KMS-11 (cell line): ENCODE results near the gene SLC7A4.

Experiments used
- H2AFZ ChIP-seq: fragments of 200-600 bp; sonication (generic); 2 replicates; pipeline ENCODE4 v1.6.1; 2016; ENCODE audit warnings: antibody characterized with exemption, mixed run types, low read depth
- H3K27ac ChIP-seq: fragments of 200-600 bp; sonication (generic); 2 replicates; pipeline ENCODE4 v1.6.1; 2016; ENCODE audit warnings: mild to moderate bottlenecking, mixed run types
- H3K27me3 ChIP-seq: fragments of 200-600 bp; sonication (generic); 2 replicates; pipeline ENCODE4 v1.6.1; 2017; ENCODE audit warnings: mild to moderate bottlenecking, low read depth, mixed run types, moderate library complexity; ENCODE audit not compliant: insufficient read depth
- H3K36me3 ChIP-seq: fragments of 200-600 bp; sonication (generic); 2 replicates; pipeline ENCODE4 v1.6.1; 2017; ENCODE audit warnings: mild to moderate bottlenecking, mixed run types; ENCODE audit not compliant: insufficient read depth
- H3K4me1 ChIP-seq: fragments of 200-600 bp; sonication (generic); 2 replicates; pipeline ENCODE4 v1.6.1; 2016; ENCODE audit warnings: mild to moderate bottlenecking, low read depth, mixed run types; ENCODE audit not compliant: poor library complexity, severe bottlenecking
- H3K4me2 ChIP-seq: fragments of 200-600 bp; sonication (generic); 2 replicates; pipeline ENCODE4 v1.7.0; 2016; ENCODE audit warnings: mild to moderate bottlenecking, mixed run types
- H3K4me3 ChIP-seq: fragments of 200-600 bp; sonication (generic); IDR thresholded peaks from 2 replicates; pipeline ENCODE4 v1.6.1; 2017; ENCODE audit warnings: low read depth, low read length, mixed read lengths; ENCODE audit not compliant: insufficient read depth
- H3K79me2 ChIP-seq: fragments of 200-600 bp; sonication (generic); 2 replicates; pipeline ENCODE4 v1.6.1; 2016; ENCODE audit warnings: low read depth, mixed run types; ENCODE audit not compliant: insufficient read depth
- H3K9ac ChIP-seq: fragments of 200-600 bp; sonication (generic); 2 replicates; pipeline ENCODE4 v1.6.1; 2016; ENCODE audit warnings: mild to moderate bottlenecking, mixed run types
- H4K20me1 ChIP-seq: fragments of 200-600 bp; sonication (generic); 2 replicates; pipeline ENCODE4 v1.6.1; 2016; ENCODE audit warnings: mild to moderate bottlenecking, mixed run types; ENCODE audit not compliant: insufficient read depth
- TF ChIP-seq, protein P1 (sequence below): fragments of 200-600 bp; sonication (generic); conservative IDR thresholded peaks from 2 replicates; pipeline ENCODE4 v1.6.1; 2017; ENCODE audit warnings: low read depth, mild to moderate bottlenecking, antibody characterized with exemption, low read length, moderate library complexity, mixed read lengths

Gene SLC7A4

DNA sequence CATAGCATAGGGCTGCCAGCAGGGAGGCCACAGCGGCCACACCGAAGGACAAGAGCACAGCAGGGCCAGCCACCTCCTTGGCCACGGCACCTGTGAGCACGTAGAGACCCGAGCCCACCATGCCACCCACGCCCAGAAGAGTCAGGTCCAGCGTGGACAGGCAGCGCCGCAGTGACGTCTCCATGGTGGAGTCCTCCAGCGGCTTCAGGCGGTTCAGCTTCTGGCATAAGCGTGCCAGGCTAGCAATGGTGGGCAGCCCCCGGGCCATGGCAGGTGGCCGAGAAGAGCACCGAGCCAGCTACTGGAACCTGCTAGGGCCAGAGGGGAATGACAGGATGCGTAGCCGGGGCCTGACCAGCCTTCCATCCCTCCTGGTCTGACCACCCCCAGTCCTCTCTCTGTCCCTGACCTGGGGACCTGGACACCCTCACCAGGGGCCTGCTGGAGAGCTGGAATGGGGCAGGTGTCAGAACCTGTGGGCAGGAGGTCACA is 770 bp downstream of the SLC7A4 start:
- TF ChIP-seq, protein P1, sequence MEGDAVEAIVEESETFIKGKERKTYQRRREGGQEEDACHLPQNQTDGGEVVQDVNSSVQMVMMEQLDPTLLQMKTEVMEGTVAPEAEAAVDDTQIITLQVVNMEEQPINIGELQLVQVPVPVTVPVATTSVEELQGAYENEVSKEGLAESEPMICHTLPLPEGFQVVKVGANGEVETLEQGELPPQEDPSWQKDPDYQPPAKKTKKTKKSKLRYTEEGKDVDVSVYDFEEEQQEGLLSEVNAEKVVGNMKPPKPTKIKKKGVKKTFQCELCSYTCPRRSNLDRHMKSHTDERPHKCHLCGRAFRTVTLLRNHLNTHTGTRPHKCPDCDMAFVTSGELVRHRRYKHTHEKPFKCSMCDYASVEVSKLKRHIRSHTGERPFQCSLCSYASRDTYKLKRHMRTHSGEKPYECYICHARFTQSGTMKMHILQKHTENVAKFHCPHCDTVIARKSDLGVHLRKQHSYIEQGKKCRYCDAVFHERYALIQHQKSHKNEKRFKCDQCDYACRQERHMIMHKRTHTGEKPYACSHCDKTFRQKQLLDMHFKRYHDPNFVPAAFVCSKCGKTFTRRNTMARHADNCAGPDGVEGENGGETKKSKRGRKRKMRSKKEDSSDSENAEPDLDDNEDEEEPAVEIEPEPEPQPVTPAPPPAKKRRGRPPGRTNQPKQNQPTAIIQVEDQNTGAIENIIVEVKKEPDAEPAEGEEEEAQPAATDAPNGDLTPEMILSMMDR = no peak
- no peak overlapping the region for H3K4me3 ChIP-seq
- H3K36me3 ChIP-seq = no peaks in the 10 kb centered on the region
- H3K4me2 ChIP-seq = no peak overlapping the region
- no peaks in the 10 kb centered on the region for H3K79me2 ChIP-seq
- H2AFZ ChIP-seq = no peak overlapping the region
- no peaks in the 10 kb centered on the region for H4K20me1 ChIP-seq
- no peak overlapping the region for H3K9ac ChIP-seq
- no peaks in the 10 kb centered on the region for H3K4me1 ChIP-seq
- peaks cover 3% of the 10 kb centered on the region; the same call in 1 of the 2 replicates for H3K27me3 ChIP-seq
- H3K27ac ChIP-seq = no peak overlapping the region

DNA sequence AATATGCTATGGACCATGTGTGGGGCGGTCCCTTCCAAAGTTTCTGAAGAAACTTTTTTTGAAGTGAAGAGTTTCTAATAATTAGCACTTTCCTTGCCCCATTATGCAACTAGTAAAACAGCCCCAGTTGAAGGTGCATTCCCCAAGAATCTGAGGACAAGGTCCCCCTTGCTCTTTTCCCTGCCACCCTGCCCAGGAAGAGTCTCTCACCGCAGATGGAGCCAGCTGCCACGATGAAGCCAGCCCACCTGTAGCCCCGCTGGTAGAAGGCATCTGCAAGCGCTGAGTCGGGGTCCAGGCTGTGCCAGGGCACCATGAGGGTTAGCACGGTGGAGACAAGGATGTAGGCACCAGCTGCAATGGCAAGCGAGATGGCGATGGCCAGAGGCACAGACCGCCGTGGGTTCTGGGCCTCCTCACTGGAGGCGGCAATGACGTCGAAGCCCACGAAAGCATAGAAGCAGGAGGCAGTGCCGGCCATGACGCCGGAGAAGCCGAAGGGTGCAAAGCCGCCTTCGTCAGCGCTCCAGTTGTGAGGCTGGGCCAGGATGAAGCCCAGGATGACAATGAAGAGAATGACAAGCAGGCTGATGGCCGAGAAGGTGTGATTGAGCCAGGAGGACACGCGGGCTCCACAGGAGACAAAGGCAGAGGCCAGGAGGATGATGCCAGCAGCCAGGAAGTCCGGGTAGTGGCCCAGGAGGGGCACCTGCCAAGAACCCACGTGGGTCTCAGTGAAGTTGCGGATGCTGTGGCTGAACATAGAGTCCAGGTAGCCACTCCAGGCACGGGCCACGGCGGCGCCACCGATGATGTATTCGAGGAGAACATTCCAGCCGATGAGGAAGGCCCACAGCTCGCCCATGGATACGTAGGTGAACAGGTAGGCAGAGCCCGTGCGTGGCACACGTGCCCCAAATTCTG is 1.5 kb downstream of the SLC7A4 start:
- Histone ChIP-seq H2AFZ (no peak overlapping the region), H3K36me3 (no peaks in the 10 kb centered on the region), H3K4me3 (no peak overlapping the region), H3K27me3 (peaks cover 3% of the 10 kb centered on the region; the same call in 1 of the 2 replicates), H3K9ac (no peak overlapping the region), H3K27ac (no peak overlapping the region), H3K79me2 (no peaks in the 10 kb centered on the region), H4K20me1 (no peaks in the 10 kb centered on the region), H3K4me1 (no peaks in the 10 kb centered on the region), H3K4me2 (no peak overlapping the region)
- TF ChIP-seq, protein P1 = no peak

DNA sequence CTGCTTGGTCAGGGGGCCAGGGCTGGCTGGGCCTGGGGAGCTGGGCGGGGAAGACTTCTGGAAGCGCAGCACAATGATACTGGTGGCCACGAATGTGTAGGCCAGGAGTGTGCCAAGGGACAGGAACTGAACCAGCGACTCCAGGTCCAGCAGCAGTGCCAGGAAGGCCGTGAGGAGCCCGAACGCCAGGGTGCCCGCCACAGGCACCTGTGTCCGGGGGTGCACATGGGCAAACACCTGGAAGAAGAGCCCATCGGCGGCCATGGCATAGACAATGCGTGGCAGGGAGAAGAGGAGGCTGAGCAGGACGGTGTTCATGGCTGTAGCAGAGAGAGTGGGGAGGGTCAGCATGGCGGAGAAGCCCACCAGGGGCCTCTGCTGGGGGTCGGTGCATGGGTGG is 2.3 kb downstream of the SLC7A4 start:
- Histone ChIP-seq H3K79me2 (no peaks in the 10 kb centered on the region), H3K27ac (no peak overlapping the region), H3K9ac (no peak overlapping the region), H3K36me3 (no peaks in the 10 kb centered on the region), H2AFZ (no peak overlapping the region), H3K27me3 (peaks cover 3% of the 10 kb centered on the region; the same call in 1 of the 2 replicates), H3K4me2 (no peak overlapping the region), H4K20me1 (no peaks in the 10 kb centered on the region), H3K4me3 (no peak overlapping the region), H3K4me1 (no peaks in the 10 kb centered on the region)
- TF ChIP-seq, protein P1 = no peak

DNA sequence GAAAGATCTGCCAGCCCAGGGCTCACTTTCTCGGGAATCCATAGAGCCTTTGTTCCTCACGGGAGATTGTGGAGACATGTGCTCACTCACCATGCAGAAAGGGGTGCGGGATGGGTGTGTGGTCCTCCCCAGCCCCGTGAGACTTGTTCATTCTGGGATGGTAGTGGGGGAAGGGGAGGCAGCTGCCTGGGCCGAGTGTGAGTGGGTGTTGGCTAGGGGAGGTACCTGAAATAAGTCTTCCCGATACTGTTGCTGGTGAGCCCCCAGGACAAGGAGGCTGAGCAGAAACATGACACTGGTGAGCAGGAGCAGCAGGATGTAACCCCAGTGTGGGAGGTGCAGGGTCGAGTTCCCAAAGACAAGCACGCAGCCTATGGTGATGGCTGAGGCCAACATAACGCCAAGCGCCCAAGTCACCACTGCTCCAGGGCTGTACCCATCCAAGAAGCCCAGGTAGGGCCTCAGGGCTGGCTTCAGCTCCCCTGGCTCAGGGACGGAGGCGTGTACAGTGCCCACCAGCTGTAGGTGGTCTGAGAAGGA is 2.8 kb downstream of the SLC7A4 start:
- Histone ChIP-seq H3K27ac (no peak overlapping the region), H3K36me3 (no peaks in the 10 kb centered on the region), H4K20me1 (no peaks in the 10 kb centered on the region), H3K4me1 (no peaks in the 10 kb centered on the region), H3K9ac (no peak overlapping the region), H3K79me2 (no peaks in the 10 kb centered on the region), H3K4me3 (no peak overlapping the region), H2AFZ (no peak overlapping the region), H3K27me3 (peaks cover 3% of the 10 kb centered on the region; the same call in 1 of the 2 replicates), H3K4me2 (no peak overlapping the region)
- TF ChIP-seq, protein P1 = no peak
